ENCODE data around the gene TMEM184A. TPM values are rescaled to one million over a fixed set of nuclear protein-coding genes. Genes with fewer than 3 reads are reported as not detected.

TMEM184A gene
- total RNA-seq, 1 experiment from 2014 or later, result 21.4 TPM

DNA sequence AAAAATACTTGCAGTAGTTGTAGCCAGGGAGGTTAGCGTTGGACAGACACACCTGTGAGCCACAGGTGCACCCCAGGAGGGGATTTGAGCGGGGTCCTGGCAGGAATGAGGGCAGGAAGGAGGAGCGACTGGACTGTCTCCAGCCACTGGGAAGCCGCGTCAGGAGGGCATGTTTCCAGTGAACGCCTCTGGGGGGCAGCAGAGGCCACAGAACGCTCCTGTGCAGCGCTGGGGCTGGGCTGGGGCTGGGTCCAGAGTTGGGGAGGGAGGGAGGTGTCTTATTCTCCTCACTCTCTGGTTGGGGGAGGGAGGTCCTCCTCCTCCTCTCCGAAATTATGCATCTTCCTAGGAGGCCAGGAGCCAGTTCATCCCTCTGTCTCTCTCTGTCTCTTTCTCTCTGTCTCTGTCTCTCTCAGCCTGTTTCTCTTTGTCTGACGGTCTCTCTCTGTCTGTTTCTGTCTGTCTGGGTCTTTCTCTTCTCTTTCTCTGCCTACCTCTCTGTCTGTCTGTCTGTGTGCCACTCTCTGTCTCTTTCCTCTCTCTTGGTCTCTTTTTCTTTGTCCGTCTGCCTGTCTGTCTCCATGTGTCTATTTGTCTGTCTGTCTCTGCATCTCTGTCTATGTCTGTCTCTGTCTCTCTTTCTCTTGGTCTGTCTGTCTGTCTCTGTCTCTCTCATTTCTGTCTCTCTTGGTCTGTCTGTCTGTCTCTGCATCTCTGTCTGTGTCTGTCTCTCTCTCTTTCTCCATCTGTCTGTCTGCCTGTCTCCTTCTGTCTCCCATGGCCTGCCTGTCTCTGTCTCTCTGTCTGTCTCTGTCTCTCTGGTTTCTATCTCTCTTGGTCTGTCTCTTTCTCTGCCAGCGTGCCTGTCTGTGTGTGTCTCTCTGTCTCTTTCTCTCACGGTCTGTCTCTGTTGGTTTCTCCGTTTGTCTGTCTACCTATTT lies 23.7 kb upstream of the TMEM184A start:
- H3K36me3 ChIP-seq (ENCODE audit: low read depth), result no peaks in the 10 kb centered on the region
- CTCF ChIA-PET, result interaction anchor here (0.7 kb wide), 2 partner anchors 790 to 889 kb away, joined by 3 to 7 read pairs; no protein-coding TSS in a partner anchor
- no peak overlapping the region for H3K27ac ChIP-seq
- H3K9me3 ChIP-seq (ENCODE audit: insufficient read depth, low read depth), result no peaks in the 10 kb centered on the region
- no peaks in the 10 kb centered on the region; the same call in 1 of the 2 replicates for H3F3A ChIP-seq (ENCODE audit: insufficient read depth, low read depth)
- H3K4me3 ChIP-seq, result no peak overlapping the region
- POLR2A ChIA-PET (ENCODE audit: unreplicated experiment), result no interaction called here
- DNase-seq, result peak in 1 of 2 experiments; percentile 78
- peaks cover 8% of the 10 kb centered on the region for H3K27me3 ChIP-seq (ENCODE audit: insufficient read depth, low read depth)
- H3K4me1 ChIP-seq (replicated peaks; ENCODE audit: insufficient read depth), result no peaks in the 10 kb centered on the region
- no peaks in the 10 kb centered on the region for H3K9me2 ChIP-seq (ENCODE audit: insufficient read depth)
- 0 out of 2 replicates have a peak, but pooled peaks cover 7% of the 10 kb centered on the region for H4K20me1 ChIP-seq (ENCODE audit: insufficient read depth)
- no peaks in the 10 kb centered on the region for H3K79me2 ChIP-seq (ENCODE audit: low read depth)
- BruUV-seq (replicated peaks), result no TSS peak
- no peak overlapping the region for H2AFZ ChIP-seq
- no peak overlapping the region for H3K4me2 ChIP-seq
- intact Hi-C loops (cut with micrococcal nuclease; ENCODE audit: unreplicated experiment), result loop anchor here (1.0 to 5.0 kb wide), 3 partner anchors 179 to 769 kb away; no protein-coding TSS in a partner anchor
- TF ChIP-seq, protein P1, sequence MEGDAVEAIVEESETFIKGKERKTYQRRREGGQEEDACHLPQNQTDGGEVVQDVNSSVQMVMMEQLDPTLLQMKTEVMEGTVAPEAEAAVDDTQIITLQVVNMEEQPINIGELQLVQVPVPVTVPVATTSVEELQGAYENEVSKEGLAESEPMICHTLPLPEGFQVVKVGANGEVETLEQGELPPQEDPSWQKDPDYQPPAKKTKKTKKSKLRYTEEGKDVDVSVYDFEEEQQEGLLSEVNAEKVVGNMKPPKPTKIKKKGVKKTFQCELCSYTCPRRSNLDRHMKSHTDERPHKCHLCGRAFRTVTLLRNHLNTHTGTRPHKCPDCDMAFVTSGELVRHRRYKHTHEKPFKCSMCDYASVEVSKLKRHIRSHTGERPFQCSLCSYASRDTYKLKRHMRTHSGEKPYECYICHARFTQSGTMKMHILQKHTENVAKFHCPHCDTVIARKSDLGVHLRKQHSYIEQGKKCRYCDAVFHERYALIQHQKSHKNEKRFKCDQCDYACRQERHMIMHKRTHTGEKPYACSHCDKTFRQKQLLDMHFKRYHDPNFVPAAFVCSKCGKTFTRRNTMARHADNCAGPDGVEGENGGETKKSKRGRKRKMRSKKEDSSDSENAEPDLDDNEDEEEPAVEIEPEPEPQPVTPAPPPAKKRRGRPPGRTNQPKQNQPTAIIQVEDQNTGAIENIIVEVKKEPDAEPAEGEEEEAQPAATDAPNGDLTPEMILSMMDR (conservative IDR thresholded peaks at IDR 0.05), result peak; percentile 92
- no peak for TF ChIP-seq EZH2 (IDR thresholded peaks at IDR 0.05; ENCODE audit: low read depth)

DNA sequence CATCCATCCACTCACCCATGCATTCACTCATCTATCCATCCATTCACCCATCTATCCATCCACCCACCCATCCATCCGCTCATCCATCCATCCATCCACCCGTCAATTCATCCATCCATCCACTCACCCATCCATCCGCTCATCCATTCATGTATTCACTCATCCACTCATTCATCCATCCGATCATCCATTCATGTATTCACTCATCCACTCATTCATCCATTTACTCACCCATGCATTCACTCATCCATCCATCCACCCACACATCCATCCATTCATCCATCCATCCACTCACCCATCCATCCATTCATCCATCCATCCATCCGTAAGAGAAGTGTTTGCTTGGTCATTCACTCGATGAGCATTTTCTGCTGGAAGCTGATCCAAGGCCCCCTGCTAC lies 22.5 kb upstream of the TMEM184A start:
- intact Hi-C loops (cut with micrococcal nuclease; ENCODE audit: unreplicated experiment), result loop anchor here (5.0 kb wide), 1 partner anchor 629 kb away; no protein-coding TSS in a partner anchor
- H4K20me1 ChIP-seq (ENCODE audit: insufficient read depth), result 0 out of 2 replicates have a peak, but pooled peaks cover 6% of the 10 kb centered on the region
- H3K4me3 ChIP-seq, result no peak overlapping the region
- H3K4me2 ChIP-seq, result no peak overlapping the region
- POLR2A ChIA-PET (ENCODE audit: unreplicated experiment), result no interaction called here
- DNase-seq, result no peak
- no peaks in the 10 kb centered on the region for H3K4me1 ChIP-seq (replicated peaks; ENCODE audit: insufficient read depth)
- H3K36me3 ChIP-seq (ENCODE audit: low read depth), result no peaks in the 10 kb centered on the region
- no peaks in the 10 kb centered on the region; the same call in 1 of the 2 replicates for H3K27me3 ChIP-seq (ENCODE audit: insufficient read depth, low read depth)
- no peaks in the 10 kb centered on the region for H3K9me2 ChIP-seq (ENCODE audit: insufficient read depth)
- BruUV-seq (replicated peaks), result no TSS peak
- TF ChIP-seq, protein P1 (conservative IDR thresholded peaks at IDR 0.05), result no peak
- no peak for TF ChIP-seq EZH2 (IDR thresholded peaks at IDR 0.05; ENCODE audit: low read depth)
- CTCF ChIA-PET, result no interaction called here
- no peaks in the 10 kb centered on the region for H3K9me3 ChIP-seq (ENCODE audit: insufficient read depth, low read depth)
- no peaks in the 10 kb centered on the region; the same call in 1 of the 2 replicates for H3F3A ChIP-seq (ENCODE audit: insufficient read depth, low read depth)
- H3K27ac ChIP-seq, result no peak overlapping the region
- no peaks in the 10 kb centered on the region for H3K79me2 ChIP-seq (ENCODE audit: low read depth)
- no peak overlapping the region for H2AFZ ChIP-seq

DNA sequence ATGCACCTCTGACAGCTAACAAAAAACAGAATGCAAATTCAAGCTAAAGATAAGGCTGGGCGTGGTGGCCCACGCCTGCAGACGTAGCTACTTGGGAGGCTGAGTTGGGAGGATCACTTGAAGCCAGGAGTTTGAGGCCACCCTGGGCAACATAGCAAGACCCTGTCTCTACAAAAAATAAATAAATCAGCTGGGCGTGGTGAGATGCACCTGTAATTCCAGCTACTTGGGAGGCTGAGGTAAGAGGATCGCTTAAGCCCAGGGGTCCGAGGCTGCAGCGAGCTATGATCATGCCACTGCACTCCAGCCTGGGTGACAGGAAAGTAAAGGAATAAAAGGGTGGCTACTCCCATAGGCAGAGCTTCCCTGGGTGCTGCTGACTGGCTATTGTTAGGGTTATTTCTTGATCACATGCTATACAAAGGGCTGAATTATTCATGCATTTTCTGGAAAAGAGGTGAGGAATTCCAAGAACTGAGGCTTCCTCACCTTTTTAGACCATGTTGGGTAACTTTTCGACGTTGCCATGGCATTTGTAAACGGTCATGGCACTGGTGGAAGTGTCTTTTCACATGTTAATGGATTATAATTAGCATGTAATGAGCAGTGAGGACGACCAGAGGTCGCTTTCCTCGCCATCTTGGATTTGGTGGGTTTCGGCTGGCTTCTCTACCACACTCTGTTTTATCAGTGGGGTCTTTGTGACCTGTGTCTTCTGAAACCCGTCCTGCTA lies 20.7 kb upstream of the TMEM184A start:
- H3K27me3 ChIP-seq (ENCODE audit: insufficient read depth, low read depth), result no peaks in the 10 kb centered on the region; the same call in 1 of the 2 replicates

More for the DNA sequence above, 20.7 kb upstream of the TMEM184A start:
- no peaks in the 10 kb centered on the region for H3K9me3 ChIP-seq (ENCODE audit: insufficient read depth, low read depth)
- H3F3A ChIP-seq (ENCODE audit: insufficient read depth, low read depth), result peaks cover 11% of the 10 kb centered on the region
- H3K27ac ChIP-seq, result no peak overlapping the region
- H3K9me2 ChIP-seq (ENCODE audit: insufficient read depth), result no peaks in the 10 kb centered on the region
- no peak overlapping the region for H3K4me2 ChIP-seq
- H2AFZ ChIP-seq, result no peak overlapping the region
- no peak overlapping the region for H3K4me3 ChIP-seq
- TF ChIP-seq, protein P1 (conservative IDR thresholded peaks at IDR 0.05), result no peak
- TF ChIP-seq EZH2 (IDR thresholded peaks at IDR 0.05; ENCODE audit: low read depth), result no peak
- no TSS peak for BruUV-seq (replicated peaks)
- no peaks in the 10 kb centered on the region for H3K79me2 ChIP-seq (ENCODE audit: low read depth)
- intact Hi-C loops (cut with micrococcal nuclease; ENCODE audit: unreplicated experiment), result loop anchor here (5.0 kb wide), 1 partner anchor 631 kb away; no protein-coding TSS in a partner anchor
- ChIA-PET CTCF (no interaction called here), POLR2A (ENCODE audit: unreplicated experiment) (no interaction called here)
- H3K4me1 ChIP-seq (replicated peaks; ENCODE audit: insufficient read depth), result peaks cover 2% of the 10 kb centered on the region
- DNase-seq, result no peak
- H4K20me1 ChIP-seq (ENCODE audit: insufficient read depth), result no peaks in the 10 kb centered on the region
- no peaks in the 10 kb centered on the region for H3K36me3 ChIP-seq (ENCODE audit: low read depth)

All from PC-9 (cell line).